NCI-H146 treated with DMSO at 0.1 percent for 48 hours (cell line): ENCODE data around the gene GPR152.
"Not testable (repeated sequence)": the region's sequence is repeated elsewhere in the genome, so short reads cannot be mapped to it uniquely, and the experiment has no call there.

Source experiments
- DNase-seq: peaks from one replicate; lab custom pipeline; 2025; ENCODE audit not compliant: unreplicated experiment; lab: John Stamatoyannopoulos, UW

GPR152 gene

DNA sequence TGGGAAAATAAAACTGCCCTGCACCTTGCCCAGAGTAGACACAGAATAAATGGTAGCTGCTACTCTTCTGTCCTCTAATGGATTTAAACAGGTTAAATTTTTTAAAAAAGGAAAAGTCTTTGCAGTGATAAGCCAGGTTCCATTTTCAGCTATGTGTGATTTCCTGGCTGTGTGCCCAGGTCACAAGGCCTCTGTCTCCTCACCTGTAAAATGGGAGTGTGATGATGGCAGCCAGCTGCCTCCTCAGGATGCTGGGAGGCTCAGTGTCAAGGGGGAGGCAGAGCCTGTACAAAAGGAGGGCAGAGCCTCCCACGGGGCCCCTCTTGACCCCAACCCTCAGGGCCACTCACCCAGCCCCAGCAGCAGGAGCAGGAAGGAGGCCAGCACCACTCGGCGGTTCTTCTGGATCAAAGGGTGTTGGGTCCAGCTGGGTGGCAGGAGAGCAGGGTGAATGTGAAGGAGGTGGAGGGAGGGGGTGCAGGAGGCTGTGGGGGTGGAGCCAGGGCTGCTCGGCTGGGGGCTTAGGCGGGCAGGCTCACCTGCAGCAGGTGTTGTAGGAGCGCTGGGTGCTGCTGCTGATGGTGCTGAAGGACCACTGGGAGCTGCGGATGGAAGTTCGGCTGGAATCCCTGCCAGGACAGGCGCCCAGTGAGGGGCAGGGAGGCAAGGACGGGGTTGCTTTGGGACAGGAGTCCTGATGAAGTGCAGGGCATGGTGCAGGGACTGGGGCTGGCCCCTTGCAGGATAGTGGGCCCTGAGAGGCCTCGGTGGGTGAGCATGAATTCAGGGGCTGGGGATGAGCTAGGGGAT lies 14.6 kb upstream of the GPR152 start:
- no peak for DNase-seq

DNA sequence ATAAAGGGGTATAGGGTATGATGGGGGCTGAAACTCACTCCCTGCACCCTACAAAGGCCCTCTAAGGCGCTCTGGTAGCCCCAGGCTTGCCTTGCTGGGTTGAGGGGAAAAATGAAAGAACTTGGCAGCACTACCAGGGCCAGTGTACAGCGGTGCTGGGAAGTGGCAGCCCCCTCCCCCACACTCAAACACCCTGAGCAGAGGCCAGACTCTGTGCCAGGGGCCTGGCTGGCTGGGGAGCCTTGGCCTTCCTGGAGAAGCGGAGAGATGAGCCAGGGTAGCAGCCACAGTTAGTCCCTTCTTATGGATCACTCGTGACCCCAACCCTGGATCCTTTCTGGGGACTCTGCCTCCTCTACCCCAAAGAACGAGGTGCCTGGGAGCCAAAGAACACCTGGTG lies 13.8 kb upstream of the GPR152 start:
- DNase-seq = no peak

- DNase-seq = not testable (repeated sequence)
These were observed 13.0 kb upstream of the GPR152 start for GRCh38 chr11:67465530-67465929.

DNA sequence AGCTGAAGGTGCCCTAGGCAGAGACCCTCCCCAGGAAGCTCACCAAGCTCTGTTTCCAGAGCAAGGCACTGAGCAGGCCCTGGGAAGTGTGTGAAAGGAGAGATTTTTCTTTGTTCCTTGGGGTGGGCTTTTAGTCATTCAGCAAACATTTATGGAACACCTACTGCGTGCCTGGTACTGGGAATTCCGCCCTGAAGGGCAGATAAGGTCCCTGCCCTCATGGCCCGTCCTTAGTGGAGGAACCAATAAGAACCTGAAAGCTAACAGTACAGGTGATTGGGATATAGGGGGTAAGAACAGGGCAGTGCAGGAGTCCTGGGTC lies 12.6 kb upstream of the GPR152 start:
- DNase-seq = peak; percentile 29

- DNase-seq = peak; percentile 95
These were observed 12.1 kb upstream of the GPR152 start for GRCh38 chr11:67464411-67465188.

- DNase-seq = no peak
These were observed 11.3 kb upstream of the GPR152 start for GRCh38 chr11:67463680-67464410.

GRCh38 chr11:67463186-67463585 lies 10.7 kb upstream of the GPR152 start:
- DNase-seq = no peak

DNA sequence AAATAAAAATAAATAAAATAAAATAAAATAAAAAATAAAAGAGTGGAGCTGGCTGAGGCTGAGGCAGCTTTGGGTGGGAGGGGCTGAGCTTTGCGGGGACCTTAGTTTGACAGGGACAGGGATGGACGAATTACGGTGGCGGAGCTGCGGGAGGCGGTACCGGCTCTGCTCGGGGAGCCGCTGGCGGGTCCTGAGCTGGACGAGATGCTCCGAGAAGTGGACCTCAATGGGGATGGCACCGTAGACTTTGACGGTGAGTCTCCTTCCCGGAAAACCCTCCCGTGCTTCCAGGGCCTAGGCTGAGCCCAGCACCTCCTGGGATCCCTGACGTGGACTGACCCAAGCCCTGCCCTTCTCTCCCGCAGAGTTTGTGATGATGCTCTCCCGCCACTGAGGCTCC lies 5.7 kb upstream of the GPR152 start:
- no peak for DNase-seq

- DNase-seq = no peak
These were observed 4.9 kb upstream of the GPR152 start for GRCh38 chr11:67457453-67457852.

DNA sequence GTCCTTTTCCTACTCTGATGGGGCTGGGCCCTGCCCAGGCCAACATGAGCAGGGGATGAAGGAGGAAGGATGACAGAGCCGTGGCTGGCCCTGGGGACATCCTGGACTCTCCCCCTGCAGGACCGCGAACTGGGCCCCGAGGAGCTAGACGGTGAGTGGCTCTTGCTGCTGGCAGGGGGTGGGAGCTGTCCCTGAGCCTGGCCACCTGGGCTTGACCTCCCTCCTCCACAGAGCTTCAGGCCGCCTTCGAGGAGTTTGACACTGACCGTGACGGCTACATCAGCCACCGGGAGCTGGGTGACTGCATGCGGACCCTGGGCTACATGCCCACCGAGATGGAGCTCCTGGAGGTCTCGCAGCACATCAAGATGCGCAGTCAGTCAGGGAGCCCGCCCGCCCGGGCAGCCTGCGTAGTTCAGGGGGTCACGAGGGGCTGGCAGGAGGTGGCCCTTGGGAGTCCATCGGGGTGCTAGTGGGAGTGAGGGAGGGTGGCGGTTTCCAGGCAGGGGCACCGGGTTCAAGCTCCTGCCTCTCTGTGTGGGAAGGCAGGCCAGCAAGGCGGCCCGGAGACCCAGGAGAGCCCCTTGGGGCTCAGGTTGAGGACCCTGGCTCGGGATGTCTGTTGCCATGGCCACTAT lies 3.7 kb upstream of the GPR152 start:
- DNase-seq = no peak

DNA sequence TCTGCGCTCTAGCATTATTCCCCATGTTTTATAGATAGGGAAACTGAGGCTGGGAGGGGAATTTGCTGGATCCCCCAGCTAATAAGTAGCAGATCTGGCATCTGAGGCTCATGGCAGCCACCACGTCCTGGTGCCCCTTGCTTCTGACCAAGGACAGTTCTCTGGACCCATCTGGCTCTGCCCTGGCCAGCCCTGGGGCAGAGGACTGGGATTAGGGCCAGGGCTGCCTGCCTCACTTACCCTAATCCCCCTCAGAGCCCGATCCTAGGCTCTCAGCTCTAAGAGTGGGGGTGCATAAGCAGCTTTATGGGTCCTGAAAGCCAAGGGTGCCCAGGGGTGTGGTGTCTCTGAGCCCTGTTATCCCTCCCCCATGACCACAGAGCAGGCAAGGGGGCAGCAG lies 2.5 kb upstream of the GPR152 start, which contains the start of gene CABP4:
Gene CABP4 (plus strand): TSS at position 301 of the 400 bp plus-strand sequence. CDS start 70 bp downstream, at position 371.
- DNase-seq = no peak

DNA sequence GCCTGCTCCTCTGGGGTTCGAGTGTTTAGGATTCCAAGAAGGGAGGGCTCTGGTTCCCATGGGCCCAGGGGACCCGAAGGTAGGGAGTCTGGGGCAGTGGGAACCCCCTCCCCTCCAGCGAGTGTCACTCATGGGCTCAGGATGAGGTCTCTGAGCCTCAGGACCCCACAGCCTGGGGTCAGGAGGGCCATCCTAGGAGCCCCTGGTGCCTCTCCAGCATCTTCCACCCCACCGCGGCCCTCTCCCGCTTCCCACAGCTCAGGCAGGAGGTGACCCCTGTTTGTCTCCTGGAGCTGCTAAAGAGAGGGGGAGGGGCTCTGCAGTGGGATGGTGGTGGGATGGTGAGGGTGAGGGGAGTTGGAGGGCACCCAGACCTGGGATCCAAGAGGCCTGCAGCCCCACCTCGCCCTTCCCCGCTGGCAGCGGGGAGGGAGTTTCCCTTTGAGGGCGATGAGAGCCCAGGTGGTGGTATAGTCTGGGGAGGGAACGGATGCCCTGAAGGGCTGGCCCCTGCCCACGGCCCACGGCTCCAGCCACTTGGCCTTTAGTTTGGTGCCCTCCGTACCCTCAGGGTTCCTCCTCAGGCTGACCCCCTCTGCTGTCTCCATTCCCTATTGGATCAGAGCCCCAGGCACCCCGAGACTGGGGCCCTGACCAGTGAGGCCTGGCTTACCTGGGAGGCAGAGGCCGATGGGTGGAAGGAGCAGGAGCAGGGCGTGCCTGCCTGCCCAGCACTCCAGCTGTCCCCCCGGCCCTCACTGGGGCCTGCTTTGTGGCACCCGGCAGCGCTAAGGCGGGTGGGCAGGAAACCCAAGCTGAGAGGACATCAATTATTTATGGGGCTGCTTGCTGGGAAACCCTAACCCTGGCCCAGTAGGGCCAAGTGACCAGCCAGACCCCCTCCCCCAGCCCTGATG lies 1.5 kb upstream of the GPR152 start:
- no peak for DNase-seq

DNA sequence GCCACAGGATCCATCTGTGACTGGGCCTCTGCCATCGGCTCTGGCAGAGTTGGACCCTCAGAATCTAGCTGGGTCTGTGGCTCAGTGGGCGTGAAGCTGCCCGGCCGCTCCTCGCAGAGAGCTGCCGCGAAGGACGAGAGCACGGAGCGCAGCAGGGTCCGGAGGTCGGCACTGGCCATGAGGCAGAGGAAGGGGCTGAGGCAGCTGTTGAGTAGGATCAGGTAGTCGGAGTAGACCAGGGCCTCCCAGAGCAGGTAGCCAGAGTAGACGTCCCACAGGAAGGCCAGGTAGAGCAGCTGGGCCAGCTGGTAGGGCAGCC lies 912 bp downstream of the GPR152 start:
- no peak for DNase-seq

- no peak for DNase-seq
These were observed 1.5 kb downstream of the GPR152 start for GRCh38 chr11:67450796-67451657.

- DNase-seq = peak; percentile 23
These were observed 3.2 kb downstream of the GPR152 start for GRCh38 chr11:67449116-67449844.

- no peak for DNase-seq
These were observed 4.3 kb downstream of the GPR152 start for GRCh38 chr11:67448220-67448609.

DNA sequence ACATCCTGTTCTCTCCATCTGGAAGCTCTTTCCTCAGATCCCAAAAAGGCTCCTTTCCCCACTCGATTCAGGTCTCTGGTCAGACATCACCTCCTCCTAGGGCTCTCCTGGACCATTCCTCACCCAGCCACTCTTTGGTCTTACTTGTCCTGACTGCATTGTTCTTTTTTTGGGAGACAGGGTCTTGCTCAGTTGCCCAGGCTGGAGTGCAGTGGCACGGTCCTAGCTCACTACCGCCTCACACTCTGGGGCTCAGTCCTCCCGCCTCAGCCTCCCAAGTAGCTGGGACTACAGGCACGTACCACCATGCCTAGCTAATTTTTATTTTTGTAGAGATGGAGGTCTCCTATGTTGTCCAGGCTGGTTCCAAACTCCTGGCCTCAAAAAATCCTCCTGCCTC lies 7.0 kb downstream of the GPR152 start:
- no peak for DNase-seq

- no peak for DNase-seq
These were observed 9.8 kb downstream of the GPR152 start for GRCh38 chr11:67442504-67443404.
